ENCODE data around the gene TNK1.

TNK1 gene

GRCh38 chr17:7346761-7347614 is 33.9 kb upstream of the TNK1 start:
- peaks cover 5% of the 10 kb centered on the region for H3K4me1 ChIP-seq (ENCODE audit: insufficient read depth, low read length)
- H3K9me3 ChIP-seq (ENCODE audit: low read length) = no peaks in the 10 kb centered on the region
- H3K9ac ChIP-seq (ENCODE audit: low read length) = no peak overlapping the region
- H3K27me3 ChIP-seq (ENCODE audit: control insufficient read depth in 1 of 2, insufficient read depth in 2 of 2, low read length in 2 of 2) = peaks cover 0 to 10% of the 10 kb centered on the region in 2 donors
- no peak overlapping the region for H3K27ac ChIP-seq (ENCODE audit: low read depth, low read length)
- no peaks in the 10 kb centered on the region for H3K36me3 ChIP-seq (ENCODE audit: insufficient read depth, low read length)
- H3K4me3 ChIP-seq (ENCODE audit: low read depth in 1 of 2, low read length in 2 of 2) = no peak overlapping the region

GRCh38 chr17:7347630-7348477 is 33.0 kb upstream of the TNK1 start:
- Histone ChIP-seq H3K36me3 (ENCODE audit: insufficient read depth, low read length) (no peaks in the 10 kb centered on the region), H3K27ac (ENCODE audit: low read depth, low read length) (no peak overlapping the region), H3K4me3 (ENCODE audit: low read depth in 1 of 2, low read length in 2 of 2) (no peak overlapping the region), H3K27me3 (ENCODE audit: control insufficient read depth in 1 of 2, insufficient read depth in 2 of 2, low read length in 2 of 2) (peaks cover 0 to 10% of the 10 kb centered on the region in 2 donors), H3K9me3 (ENCODE audit: low read length) (no peaks in the 10 kb centered on the region), H3K4me1 (ENCODE audit: insufficient read depth, low read length) (peaks cover 9% of the 10 kb centered on the region), H3K9ac (ENCODE audit: low read length) (no peak overlapping the region)

DNA sequence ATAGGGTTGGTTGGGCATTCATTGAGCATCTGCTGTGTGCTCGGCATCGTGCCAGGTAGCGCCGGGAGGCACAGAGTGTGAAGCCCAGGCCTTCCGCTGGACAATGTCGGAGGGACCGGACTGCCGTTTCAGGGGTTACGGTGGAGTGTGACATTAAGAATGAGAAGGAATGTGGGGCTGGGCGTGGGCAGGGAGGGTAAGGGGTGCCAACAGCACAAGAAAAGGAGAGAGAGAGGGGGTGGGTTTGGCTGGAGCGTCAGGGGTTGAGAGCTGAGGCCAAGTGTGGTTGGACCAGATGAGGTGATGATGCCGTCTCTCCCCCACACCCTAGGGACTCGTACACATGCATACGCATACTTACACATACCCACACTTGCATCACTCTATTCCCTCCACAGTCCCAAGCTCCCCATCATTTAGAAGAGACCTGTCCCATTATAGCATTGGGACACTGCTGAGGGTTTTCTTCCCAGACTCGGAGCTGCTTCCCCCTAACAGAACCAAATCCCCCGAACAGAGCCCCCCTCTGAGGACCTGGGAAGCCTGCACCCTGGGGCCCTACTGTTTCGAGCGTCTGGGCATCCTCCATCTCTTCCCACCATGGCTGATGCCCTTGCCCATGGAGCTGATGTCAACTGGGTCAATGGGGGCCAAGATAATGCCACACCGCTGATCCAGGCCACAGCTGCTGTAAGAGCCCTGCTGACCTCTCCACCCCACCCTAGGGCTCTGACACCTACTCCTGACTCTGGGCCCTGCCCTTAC is 32.2 kb upstream of the TNK1 start:
- no peak overlapping the region for H3K4me3 ChIP-seq (ENCODE audit: low read depth in 1 of 2, low read length in 2 of 2)
- peaks cover 0 to 2% of the 10 kb centered on the region in 2 donors for H3K27me3 ChIP-seq (ENCODE audit: control insufficient read depth in 1 of 2, insufficient read depth in 2 of 2, low read length in 2 of 2)
- H3K4me1 ChIP-seq (ENCODE audit: insufficient read depth, low read length) = peaks cover 17% of the 10 kb centered on the region
- H3K27ac ChIP-seq (ENCODE audit: low read depth, low read length) = no peak overlapping the region
- H3K9me3 ChIP-seq (ENCODE audit: low read length) = no peaks in the 10 kb centered on the region
- H3K36me3 ChIP-seq (ENCODE audit: insufficient read depth, low read length) = no peaks in the 10 kb centered on the region
- H3K9ac ChIP-seq (ENCODE audit: low read length) = no peak overlapping the region

GRCh38 chr17:7351665-7352502 is 29.0 kb upstream of the TNK1 start, which contains the start of gene KCTD11:
TSS of gene KCTD11 (plus strand) at chr17:7352162.
- peak within 1 kb of the TSS; percentile 93 for H3K27ac ChIP-seq (ENCODE audit: low read depth, low read length)
- H3K4me1 ChIP-seq (ENCODE audit: insufficient read depth, low read length) = peaks cover 42% of the 10 kb centered on the region
- H3K36me3 ChIP-seq (ENCODE audit: insufficient read depth, low read length) = no peaks in the 10 kb centered on the region
- no peaks in the 10 kb centered on the region for H3K27me3 ChIP-seq (ENCODE audit: control insufficient read depth in 1 of 2, insufficient read depth in 2 of 2, low read length in 2 of 2)
- H3K4me3 ChIP-seq (ENCODE audit: low read depth in 1 of 2, low read length in 2 of 2) = peak within 1 kb of the TSS; percentile 43 to 88
- H3K9me3 ChIP-seq (ENCODE audit: low read length) = no peaks in the 10 kb centered on the region
- H3K9ac ChIP-seq (ENCODE audit: low read length) = peak within 1 kb of the TSS; percentile 93

DNA sequence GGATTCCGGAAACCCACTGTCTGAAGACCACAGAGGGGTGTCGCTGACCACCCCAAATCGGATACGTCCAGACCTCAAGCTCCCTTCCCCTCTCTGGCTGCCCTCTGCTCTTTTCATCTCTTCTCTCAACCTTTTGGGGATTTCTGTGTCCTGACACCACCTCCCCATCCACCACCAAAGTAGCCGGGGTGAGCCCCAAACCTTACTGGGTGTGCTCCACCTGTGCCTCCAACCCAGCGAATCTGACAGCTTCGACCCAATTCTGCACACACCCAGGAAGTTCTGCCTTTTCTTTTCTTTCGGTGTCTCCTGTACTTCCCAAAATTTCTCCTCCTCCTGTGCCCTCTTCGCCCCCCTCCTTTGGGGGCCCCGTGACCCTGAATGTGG is 28.4 kb upstream of the TNK1 start:
- Histone ChIP-seq H3K9ac (ENCODE audit: low read length) (peak overlapping the region; percentile 89), H3K9me3 (ENCODE audit: low read length) (no peaks in the 10 kb centered on the region), H3K4me1 (ENCODE audit: insufficient read depth, low read length) (peaks cover 42% of the 10 kb centered on the region), H3K4me3 (ENCODE audit: low read depth in 1 of 2, low read length in 2 of 2) (peak overlapping the region; percentile 43 to 88), H3K27ac (ENCODE audit: low read depth, low read length) (peak overlapping the region; percentile 93), H3K36me3 (ENCODE audit: insufficient read depth, low read length) (no peaks in the 10 kb centered on the region), H3K27me3 (ENCODE audit: control insufficient read depth in 1 of 2, insufficient read depth in 2 of 2, low read length in 2 of 2) (no peaks in the 10 kb centered on the region)

DNA sequence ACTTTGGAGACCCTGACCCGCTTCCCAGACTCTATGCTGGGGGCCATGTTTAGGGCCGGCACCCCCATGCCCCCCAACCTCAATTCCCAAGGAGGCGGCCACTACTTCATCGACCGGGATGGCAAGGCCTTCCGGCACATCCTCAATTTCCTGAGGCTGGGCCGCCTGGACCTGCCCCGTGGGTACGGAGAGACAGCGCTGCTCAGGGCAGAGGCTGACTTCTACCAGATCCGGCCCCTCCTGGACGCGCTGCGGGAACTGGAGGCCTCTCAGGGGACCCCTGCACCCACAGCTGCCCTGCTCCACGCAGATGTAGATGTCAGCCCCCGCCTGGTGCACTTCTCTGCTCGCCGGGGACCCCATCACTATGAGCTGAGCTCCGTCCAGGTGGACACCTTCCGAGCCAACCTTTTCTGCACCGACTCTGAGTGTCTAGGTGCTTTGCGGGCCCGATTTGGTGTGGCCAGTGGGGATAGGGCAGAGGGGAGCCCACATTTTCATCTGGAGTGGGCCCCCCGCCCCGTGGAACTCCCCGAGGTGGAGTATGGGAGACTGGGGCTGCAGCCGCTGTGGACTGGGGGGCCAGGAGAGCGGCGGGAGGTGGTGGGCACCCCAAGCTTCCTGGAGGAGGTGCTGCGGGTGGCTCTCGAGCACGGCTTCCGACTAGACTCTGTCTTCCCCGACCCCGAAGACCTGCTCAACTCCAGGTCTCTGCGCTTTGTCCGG is 27.8 kb upstream of the TNK1 start:
- H3K9ac ChIP-seq (ENCODE audit: low read length) = no peak overlapping the region
- peak overlapping the region; percentile 93 for H3K27ac ChIP-seq (ENCODE audit: low read depth, low read length)
- no peaks in the 10 kb centered on the region for H3K27me3 ChIP-seq (ENCODE audit: control insufficient read depth in 1 of 2, insufficient read depth in 2 of 2, low read length in 2 of 2)
- no peaks in the 10 kb centered on the region for H3K36me3 ChIP-seq (ENCODE audit: insufficient read depth, low read length)
- peaks cover 42% of the 10 kb centered on the region for H3K4me1 ChIP-seq (ENCODE audit: insufficient read depth, low read length)
- H3K9me3 ChIP-seq (ENCODE audit: low read length) = no peaks in the 10 kb centered on the region
- peak overlapping the region; percentile 43 to 88 for H3K4me3 ChIP-seq (ENCODE audit: low read depth in 1 of 2, low read length in 2 of 2)

DNA sequence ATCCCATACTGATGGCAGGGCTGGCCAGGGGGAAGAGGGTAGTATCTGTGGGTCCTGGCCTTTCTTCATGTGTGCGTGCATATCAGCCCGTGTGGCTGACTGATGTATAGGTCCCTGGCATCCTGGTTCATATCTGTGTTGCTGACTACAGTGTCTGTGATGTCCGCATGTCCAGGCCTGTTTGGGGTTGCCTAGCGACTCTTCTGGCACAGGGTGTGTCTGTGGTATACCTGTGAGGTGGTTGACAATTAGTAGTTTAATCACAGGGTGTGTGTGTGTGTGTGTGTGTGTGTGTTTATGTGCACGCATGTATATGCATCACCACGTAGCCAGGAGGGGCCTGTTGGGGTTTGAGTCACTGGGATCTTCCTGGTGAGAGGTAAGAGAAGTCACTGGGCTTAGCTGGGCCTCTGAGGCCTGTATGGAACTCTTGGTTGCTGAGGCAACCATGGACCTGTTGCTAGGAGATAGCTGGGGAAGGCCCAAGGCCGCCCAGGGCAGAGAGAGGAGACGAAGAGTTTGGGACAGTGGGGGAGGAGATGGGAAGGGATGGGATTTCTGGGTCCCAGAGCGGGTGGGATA is 26.5 kb upstream of the TNK1 start:
- Histone ChIP-seq H3K9ac (ENCODE audit: low read length) (no peak overlapping the region), H3K4me1 (ENCODE audit: insufficient read depth, low read length) (peaks cover 42% of the 10 kb centered on the region)

GRCh38 chr17:7355053-7355452 is 25.8 kb upstream of the TNK1 start, which contains the start of gene TMEM95:
TSS of gene TMEM95 (plus strand) at chr17:7355156. CDS start at chr17:7355205, 49 bp downstream.
- H3K36me3 ChIP-seq (ENCODE audit: insufficient read depth, low read length) = no peaks in the 10 kb centered on the region
- no peak within 1 kb of the TSS for H3K9ac ChIP-seq (ENCODE audit: low read length)
- H3K9me3 ChIP-seq (ENCODE audit: low read length) = no peaks in the 10 kb centered on the region
- H3K27ac ChIP-seq (ENCODE audit: low read depth, low read length) = no peak within 1 kb of the TSS
- H3K4me3 ChIP-seq (ENCODE audit: low read depth in 1 of 2, low read length in 2 of 2) = no peak within 1 kb of the TSS
- H3K4me1 ChIP-seq (ENCODE audit: insufficient read depth, low read length) = peaks cover 37% of the 10 kb centered on the region
- no peaks in the 10 kb centered on the region for H3K27me3 ChIP-seq (ENCODE audit: control insufficient read depth in 1 of 2, insufficient read depth in 2 of 2, low read length in 2 of 2)

More for the DNA sequence above, 26.5 kb upstream of the TNK1 start:
- Histone ChIP-seq H3K9me3 (ENCODE audit: low read length) (no peaks in the 10 kb centered on the region), H3K27me3 (ENCODE audit: control insufficient read depth in 1 of 2, insufficient read depth in 2 of 2, low read length in 2 of 2) (no peaks in the 10 kb centered on the region), H3K36me3 (ENCODE audit: insufficient read depth, low read length) (no peaks in the 10 kb centered on the region), H3K4me3 (ENCODE audit: low read depth in 1 of 2, low read length in 2 of 2) (no peak overlapping the region), H3K27ac (ENCODE audit: low read depth, low read length) (no peak overlapping the region)

- no peak overlapping the region for H3K9ac ChIP-seq (ENCODE audit: low read length)
Observed at GRCh38 chr17:7355573-7355972, 25.3 kb upstream of the TNK1 start.

More at GRCh38 chr17:7355573-7355972, 25.3 kb upstream of the TNK1 start:
- Histone ChIP-seq H3K4me3 (ENCODE audit: low read depth in 1 of 2, low read length in 2 of 2) (no peak overlapping the region), H3K27ac (ENCODE audit: low read depth, low read length) (no peak overlapping the region), H3K9me3 (ENCODE audit: low read length) (no peaks in the 10 kb centered on the region), H3K27me3 (ENCODE audit: control insufficient read depth in 1 of 2, insufficient read depth in 2 of 2, low read length in 2 of 2) (no peaks in the 10 kb centered on the region), H3K36me3 (ENCODE audit: insufficient read depth, low read length) (no peaks in the 10 kb centered on the region), H3K4me1 (ENCODE audit: insufficient read depth, low read length) (peaks cover 37% of the 10 kb centered on the region)
